Medulla oblongata (tissue), 1 donor: ENCODE measurements around the gene TAF4.
A peak's percentile ranks its signal among the peaks of the same experiment; 100 is the strongest.
"Not testable (repeated sequence)": the region's sequence is repeated elsewhere in the genome, so short reads cannot be mapped to it uniquely, and the experiment has no call there.

Experiments
- DNase-seq: peaks from one replicate; pipeline ENCODE4 v3.0.0-alpha.2; 2015; ENCODE audit errors: extremely low spot score

Gene TAF4

DNA sequence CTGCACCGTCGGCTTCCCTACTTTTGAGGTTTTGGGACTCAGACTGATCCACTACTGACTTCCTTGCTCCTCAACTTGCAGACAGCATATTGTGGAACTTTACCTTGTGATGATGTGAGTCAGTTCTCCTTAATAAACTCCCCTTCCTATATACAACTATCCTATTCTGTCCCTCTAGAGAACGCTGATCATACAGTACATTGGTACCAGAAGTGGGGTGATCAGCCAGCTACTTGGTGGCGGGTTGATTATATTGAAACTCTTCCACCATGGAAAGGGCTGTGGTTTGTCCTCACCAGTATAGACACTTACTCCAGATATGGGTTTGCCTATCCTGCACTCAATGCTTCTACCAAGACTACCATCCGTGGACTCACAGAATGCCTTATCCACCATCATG is 7.6 kb upstream of the TAF4 start:
- no peak for DNase-seq

DNA sequence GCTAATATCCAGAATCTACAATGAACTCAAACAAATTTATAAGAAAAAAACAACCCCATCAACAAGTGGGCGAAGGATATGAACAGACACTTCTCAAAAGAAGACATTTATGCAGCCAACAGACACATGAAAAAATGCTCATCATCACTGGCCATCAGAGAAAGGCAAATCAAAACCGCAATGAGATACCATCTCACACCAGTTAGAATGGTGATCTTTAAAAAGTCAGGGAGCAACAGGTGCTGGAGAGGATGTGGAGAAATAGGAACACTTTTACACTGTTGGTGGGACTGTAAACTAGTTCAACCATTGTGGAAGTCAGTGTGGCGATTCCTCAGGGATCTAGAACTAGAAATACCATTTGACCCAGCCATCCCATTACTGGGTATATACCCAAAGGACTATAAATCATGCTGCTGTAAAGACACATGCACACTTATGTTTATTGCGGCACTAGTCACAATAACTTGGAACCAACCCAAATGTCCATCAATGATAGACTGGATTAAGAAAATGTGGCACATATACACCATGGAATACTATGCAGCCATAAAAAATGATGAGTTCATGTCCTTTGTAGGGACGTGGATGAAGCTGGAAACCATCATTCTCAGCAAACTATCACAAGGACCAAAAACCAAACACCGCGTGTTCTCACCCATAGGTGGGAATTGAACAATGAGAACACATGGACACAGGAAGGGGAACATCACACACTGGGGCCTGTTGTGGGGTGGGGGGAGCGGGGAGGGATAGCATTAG is 6.2 kb upstream of the TAF4 start:
- DNase-seq: not testable (repeated sequence)

DNA sequence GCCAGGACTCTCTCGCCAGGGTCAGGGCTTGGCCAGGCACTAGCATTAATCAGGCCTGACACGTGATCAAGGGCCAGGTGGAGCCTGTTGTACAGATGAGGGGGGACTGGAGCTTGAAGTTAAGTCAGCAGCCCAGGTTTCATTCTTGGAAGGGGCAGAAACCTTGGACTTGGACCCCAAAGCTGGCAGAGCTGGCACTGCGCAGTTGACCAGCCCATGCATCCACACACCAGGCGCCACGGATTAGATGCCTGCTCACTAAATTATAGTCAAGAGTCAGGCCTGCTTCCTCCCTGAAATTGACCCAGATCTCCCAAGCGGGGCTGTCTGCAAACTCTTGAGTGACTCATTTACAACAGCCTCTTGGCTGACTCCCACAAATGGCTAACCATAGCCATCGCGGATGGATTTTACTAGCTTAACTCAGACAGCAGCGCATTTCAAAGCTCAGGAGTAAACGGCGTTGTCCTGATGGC is 4.1 kb upstream of the TAF4 start:
- no peak for DNase-seq

DNA sequence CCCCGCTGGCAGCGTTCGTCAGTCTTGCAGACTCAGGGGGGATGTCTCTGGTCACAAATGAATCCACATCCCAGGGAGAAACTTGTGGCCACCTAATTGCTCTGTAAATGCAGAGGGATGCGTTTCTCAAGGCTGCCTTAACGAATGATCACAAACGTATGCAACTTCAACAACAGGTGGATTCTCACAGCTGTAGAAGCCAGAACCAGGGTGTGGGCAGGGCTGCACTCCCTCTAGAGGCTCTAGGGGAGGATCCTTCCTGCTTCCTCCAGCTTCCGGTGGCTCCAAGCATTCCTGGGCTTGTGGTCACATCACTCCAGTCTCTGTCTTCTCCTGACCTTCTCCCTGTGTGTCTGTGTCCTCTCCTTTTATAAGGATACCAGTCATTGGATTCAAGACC is 3.3 kb upstream of the TAF4 start:
- DNase-seq: no peak

DNA sequence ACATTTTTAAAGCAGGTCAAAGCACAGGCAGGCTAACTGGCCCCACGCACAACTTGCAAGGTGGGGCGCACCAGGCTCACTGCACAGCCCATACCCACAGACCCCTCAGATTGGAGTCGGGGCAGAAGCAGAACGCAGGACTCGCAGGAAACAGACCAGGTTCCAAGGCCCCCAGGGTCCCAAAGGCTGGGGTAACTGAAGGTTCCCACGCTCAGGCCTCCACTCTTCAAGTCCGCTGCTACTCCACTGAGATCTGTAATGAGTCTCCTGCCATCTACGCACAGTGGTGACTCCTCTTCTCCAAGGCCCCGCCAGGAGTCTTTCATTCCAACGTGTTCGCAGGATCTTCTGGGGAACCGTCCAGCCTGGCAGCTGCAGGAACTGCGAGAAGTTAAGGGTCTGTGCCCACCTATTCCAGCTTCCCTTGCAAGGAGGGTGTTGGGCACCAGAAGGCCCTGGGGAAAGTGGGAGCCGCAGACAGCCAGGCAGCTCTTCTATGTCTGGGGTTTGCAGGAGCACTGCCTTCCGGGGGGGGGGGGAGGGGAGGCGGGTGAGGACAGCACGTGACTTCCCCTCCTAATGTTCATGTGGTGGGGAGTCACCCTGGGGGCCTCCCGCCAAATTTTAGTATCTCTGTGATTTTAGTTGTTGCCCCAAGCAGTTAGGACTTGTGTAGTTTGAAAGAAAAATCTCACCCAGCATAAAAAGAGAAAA is 2.0 kb upstream of the TAF4 start:
- no peak for DNase-seq

DNA sequence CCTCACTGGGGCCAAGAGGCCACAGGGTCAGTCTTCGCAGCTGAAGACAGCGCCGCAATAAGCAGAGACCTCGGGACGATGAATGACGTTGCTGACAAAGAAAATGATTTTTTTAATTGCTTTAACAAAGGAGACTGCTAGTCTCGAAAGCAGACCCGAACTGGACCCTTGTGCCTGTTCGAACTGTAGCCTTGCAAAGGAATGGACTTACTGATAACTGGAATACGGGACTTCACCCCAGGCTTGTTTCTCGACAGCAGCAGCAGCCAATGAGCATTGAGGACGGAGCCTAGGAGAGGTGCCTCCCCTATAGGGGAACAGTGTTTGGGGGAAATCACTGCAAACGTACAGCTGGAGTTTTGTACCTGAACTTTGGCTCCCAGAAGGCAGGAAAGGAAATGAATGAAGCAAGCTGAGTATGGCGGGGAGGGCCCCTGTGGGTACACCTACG is 1.3 kb upstream of the TAF4 start:
- DNase-seq: peak; percentile 59

DNA sequence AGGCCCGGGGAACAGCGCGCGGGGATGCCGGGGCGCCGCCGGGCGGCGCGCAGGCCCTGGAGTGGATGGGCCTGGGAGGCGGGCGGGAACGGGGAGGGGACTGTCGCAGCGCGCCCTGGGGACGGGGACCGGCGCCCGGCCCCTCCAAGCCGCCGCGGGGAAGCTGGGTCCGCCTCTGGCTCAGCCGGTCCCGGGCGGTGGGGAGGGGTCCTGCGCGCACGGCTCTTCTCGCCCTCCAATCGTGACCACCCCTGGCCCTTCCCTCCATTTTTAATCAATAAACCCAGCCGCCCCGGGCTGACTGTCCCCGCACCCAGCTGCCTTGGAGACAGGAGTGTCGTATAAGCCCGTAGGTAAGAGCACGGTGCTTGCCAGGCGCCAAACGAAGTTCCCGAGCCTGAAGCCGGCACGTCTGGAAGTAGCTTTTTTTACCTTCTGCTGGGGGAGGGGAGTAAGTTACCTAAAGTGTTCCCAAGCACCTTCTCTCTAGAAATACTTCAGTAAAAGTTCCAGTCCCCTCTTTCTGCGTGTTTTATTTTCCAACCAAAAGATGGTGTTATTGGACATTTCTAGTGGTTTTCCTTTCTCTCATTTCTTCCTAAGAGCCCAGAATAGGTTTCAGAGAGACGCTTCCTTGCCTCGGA is 780 bp upstream of the TAF4 start:
- peak; percentile 54 for DNase-seq

DNA sequence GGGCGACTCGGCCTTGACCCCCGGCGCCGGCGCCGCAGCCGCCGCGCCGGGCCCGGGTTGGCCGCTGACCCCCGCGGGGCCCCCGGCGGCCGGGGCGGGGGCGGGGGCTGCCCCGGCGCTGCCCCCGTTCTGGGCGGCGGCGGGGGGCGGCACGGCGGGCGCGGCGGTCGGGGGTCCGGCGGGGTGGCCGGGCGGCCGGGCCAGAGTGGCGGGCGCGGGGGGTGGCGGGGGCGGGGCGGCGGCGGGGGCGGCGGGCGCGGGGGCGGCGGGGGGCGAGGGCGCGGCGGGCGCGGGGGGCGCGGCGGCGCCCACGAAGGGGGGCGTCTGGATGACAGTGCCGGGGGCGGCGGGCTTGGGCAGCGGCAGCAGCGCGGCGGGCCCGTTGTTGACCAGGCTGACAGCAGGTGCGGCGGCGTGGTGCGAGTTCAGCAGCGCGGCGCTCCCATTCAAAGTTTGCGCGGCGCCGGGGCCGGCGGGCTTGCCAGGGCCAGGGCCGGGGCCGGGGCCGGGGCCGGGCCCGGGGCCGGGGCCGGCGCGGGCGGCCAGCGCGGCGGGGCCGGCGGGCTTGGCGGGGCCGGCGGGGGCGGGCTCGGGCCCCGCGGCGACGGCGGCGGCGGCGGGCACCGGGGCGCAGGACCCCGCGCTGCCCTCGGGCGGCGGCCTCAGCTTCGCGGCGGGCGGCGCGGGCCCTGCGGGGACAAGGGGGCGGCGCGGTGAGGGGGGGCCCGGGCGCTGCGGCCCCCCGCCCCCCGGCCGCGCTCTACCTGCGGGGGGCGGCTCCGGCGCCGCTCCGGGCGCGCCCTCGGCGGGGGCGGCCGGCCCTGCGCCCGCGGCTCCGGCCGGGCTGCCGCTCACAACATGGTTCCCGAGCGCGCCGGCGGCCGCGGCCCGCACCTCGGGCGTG is 659 bp downstream of the TAF4 start:
- DNase-seq: no peak

DNA sequence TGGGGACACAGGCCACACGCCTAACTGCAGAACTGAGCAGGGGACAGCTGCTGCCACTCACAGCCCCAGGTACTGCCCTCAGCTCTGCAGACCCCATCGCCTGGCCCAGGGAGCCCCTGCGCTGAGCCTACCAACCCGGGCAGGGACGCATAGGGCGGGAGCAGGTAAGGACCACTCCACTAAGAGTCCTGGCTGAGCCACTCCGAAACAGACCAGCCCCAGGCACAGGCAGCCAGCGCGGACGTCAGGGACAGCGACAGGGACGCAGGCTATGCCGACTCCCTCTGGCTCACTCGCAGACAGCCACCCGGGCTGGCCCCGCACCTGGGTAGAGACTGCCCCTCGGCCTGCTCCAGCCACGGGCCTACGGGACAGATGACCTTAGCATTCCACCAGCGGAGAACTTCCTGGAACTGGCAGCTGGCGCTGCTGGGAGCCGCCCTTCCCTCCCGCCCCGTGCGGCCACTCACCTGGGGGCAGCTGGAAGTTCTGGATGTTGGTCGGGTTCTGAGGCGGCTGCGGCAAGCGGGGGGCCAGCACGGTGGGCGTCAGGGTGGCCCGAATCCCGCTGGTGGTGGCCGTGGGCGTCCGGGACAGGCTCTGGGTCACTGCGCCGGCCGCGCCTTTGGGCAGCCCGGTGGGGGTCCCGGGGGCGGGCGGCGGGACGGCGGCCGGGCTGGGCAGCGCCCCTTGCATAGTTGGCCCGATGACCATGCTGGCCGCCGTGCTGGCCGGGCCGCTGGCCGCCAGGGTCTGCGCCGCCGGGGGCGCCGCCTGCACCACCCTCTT is 1.5 kb downstream of the TAF4 start:
- DNase-seq: no peak

DNA sequence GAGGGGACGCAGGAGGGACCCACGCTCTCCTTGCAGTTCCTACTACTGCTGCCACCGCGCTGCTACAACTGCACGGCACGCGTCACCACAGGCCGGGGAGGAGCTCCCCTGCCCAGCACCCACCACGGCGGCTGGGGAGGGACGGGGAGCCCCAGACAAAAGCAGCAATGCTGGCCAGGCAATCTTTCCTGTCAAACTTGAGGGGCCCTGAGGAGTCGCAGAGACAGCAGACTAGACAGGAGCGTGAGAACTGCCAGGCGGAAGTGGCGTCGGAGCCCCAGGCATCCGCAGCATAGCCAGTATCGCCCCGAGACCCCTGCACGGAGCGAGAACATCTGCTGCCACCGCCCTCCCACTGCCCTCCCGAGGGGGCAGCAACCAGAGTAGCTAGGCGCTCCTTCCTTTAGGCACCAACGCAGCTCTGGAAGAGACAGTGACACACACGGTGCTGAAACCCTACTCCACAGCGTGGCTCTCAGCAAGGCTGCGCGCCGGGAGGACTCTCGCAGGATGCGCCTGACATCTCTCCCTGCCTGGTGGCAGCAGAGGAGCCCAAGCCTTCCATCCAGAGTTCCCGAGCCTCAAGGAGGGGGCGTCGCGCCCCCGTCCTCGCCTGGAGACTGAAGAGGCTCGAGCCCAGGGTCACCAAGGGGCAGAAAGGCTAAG is 2.2 kb downstream of the TAF4 start:
- DNase-seq: no peak

DNA sequence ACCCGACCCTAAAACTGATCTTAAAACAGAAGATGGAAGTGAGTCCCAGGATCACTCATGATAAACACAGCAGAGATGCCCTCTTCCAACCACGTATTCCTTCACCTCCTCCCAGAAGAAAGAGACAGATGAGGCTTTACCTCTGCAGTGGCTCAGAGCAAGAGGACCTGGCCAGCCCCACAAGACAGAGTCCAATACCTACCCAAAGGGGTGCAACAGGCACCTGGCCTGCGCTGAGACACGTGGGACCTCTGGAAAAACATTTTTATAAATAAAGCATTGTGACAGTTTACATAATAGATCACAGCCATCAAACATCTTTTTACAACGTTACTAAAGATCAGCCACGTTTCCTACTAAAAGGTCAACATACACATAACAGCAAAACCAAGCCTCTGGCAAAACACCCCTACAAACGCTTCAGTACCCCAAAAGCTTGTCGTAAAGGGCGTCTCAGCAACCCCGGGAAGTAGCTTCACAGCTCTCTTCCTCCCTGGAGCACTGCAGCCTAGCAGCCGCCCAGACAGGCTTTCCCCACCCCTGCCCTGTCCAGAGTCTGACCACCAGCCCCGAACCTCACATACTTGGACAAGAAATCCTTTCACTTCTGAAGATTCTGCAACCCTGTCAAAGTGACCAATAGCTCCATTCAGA is 2.9 kb downstream of the TAF4 start:
- no peak for DNase-seq

DNA sequence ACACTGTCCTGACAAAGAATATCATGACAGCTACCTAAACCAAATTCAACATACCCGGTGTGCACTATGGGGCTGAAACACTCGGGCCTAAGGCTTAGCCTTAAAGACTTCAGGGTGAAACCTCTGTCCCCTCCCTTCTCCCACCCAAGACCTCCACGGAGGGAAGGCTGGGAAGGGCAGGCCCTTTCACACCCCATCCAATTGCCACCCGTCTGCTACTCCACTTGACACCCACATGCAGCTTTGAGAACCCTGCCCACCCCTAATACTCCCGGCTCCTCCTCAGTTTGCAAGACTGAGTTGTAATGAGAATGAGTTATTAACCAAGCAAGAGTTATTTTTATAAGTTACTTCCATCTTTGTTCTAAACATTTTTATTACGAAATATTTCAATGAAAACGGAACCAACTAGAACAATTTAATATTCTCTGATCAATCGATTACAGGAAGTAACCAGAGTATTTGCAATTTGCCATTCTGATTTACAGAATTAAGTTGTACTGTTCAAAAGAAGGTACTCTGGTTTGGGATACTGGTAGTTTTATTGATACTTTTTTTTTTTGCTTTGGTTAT is 3.7 kb downstream of the TAF4 start:
- DNase-seq: no peak

DNA sequence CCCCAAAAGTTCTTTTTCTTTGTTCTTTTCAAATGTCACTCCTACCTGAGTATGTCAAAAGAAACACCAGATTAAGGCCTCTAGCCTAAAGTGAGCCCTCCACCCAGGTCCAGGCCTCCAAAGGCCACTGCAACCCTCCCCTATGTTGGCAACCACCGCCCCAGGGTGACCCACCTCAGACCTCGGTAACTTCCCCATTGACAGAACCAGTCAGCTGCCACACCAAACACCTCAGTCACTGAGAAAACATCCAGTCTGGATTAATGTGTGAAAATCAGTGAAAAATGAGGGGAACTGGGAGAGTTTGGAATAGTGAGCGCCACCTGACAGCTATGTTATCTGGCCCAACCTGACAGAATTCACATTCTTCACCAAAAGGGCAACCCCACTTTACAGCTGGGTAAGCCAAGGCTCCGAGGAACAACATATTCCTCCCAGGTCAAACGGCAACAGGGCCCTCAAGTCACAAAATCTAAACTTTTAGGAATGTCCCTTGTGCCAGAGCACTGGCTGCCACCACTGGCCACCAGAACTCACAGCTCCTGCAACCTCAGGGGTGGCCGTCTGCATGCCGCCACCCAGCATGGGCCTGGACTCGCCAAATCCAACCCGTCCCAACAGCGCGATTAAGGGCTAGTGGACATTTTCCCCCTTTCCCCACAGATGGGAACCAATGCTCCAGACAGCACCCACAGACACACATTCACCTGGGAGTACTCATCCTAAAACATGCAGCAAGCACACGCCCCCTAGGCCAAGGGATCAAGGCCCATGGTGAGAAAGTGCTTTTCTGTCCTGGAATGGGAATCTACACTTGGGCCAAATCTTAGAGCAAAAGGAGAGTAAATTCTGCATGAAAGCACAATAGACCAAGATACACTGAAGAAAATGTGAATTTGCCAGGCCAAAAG is 4.8 kb downstream of the TAF4 start:
- no peak for DNase-seq

DNA sequence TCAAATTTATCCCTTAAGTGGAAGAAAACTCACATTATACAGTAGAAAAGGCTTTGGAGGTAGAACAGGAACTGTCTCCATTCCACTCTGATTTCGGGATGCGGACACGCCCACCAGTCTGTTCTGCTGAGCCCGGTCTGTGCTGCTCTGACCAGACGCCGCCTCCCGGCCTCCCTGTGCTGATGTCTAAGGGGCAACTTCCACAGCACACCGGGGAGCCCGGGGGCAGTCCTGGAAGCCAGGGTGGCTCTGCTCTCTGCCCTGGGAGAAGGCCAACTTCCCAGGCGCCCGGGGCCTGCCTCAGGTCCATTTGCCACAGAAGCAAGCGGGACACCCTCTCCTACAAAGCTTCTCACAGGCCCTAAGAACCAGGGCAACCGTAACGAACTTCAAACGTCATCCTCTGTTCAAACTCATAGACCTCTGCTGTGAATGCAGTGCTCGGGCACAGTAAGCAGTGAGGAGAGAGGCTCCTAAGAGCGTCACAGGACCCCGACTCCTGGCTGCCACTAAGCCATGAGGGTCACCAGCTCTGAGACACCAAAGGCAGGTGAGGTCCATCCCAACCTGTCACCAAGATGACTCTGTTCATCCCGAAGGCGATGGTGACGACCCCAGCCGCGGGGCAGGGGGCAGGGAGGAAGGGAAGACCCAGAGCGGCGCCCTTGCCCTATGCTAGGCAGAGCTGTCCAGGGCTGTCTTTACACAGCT is 5.6 kb downstream of the TAF4 start:
- DNase-seq: no peak

DNA sequence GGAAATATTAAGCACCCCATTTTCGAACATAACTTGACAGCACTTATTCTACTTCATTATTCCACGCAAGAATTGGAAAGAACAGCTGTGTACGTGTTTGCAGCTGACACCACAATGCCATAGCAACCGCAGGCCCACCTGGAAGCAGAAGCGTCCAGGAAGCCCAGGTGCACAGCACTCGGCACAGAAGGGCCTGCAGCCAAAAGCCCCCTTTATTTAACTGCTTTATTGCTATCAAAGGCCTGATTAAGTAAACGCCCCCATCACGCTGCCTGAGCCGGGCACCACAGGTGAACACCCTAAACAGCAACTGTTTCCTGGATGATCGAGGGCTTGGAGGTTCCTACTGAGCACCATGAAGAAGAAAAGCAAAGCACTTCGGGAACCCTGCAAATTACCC is 6.3 kb downstream of the TAF4 start:
- no peak for DNase-seq

DNA sequence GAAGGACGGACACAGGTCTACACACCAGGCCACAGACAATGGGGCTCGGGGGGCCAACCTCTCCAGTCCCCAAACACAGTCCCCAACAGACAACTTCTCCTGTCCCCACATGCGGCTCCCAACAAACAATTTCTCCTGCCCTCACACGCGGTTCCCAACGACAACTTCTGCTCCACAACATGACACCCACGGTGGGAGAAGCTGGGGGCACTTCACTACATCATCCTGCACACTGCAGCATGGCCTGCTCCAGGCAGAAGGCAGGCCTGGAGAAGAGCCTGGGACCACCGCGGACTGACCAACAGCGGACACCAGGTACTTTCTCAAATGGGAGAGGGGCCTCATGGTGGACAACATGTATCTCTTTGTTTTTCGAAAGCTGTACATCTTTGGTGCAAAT is 6.7 kb downstream of the TAF4 start:
- no peak for DNase-seq

DNA sequence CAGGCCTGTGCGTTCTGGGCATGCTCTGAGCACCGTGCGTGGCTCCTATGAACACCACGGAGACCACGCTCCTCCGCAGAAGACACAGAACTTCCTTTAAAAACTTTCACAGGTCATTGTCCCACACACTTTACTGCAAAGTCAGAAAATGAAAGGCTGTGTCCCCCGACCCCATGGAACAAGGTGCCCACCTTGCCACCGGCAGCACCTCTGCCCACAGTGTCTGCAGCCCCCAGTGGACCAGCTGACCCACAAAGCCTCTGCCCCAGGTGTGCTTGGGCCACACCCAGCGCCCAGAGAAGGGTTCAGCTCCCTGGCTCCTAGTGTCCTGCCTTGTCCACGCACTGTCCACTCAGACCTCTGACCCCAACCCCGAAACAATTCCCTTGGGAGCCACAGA is 8.7 kb downstream of the TAF4 start:
- DNase-seq: no peak

DNA sequence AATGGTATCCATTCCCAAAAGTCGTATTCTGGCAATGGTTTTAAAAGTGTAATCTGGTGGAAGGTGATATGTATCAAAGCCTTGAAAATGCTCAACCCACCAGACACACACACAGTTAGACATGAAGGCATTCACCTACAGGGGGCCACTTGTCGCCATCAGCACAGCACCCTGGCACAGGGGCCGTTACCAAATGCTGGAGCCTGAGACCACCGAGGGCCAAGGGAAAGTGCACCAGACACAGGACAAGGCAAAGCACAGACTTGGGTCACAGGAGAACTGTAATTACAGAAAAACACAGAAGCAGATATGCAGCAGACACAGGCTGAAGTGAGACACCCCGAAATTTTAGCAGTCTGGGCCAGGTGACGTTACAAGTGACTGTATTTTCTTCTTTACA is 9.3 kb downstream of the TAF4 start:
- no peak for DNase-seq
